Activated CD4-positive, alpha-beta T cell treated with anti-CD3 and anti-CD28 coated beads for 36 hours (primary cell): ENCODE measurements around the gene MAN1C1. TPM values are rescaled to one million over a fixed set of nuclear protein-coding genes. Genes with fewer than 3 reads are reported as not detected.

Source experiments
- ATAC-seq: fragments of 200-7000 bp; cut with Tn5 transposase; one replicate; pipeline ENCODE4 v1.10.0; 2021; ENCODE audit warnings: mild to moderate bottlenecking, moderate library complexity
- CTCF ChIA-PET: fragments of 350-600 bp; sonication (Branson Sonifier 250); formaldehyde crosslinking; loops from one replicate; lab custom pipeline; 2021; ENCODE audit warnings: antibody characterized with exemption; lab: Charles Lee
- POLR2A ChIA-PET: fragments of 350-600 bp; sonication (Branson Sonifier 250); formaldehyde crosslinking; loops from one replicate; lab custom pipeline; 2021; ENCODE audit warnings: antibody characterized with exemption, inconsistent platforms; lab: Charles Lee
- DNase-seq: peaks from one replicate; pipeline ENCODE4 v3.0.0-alpha.2; 2020
- H3K27ac Mint-ChIP-seq: one replicate; pipeline ENCODE4 v1.8.0; 2021; ENCODE audit warnings: mixed read lengths
- H3K27me3 Mint-ChIP-seq: one replicate; pipeline ENCODE4 v1.8.0; 2021; ENCODE audit warnings: mixed read lengths
- H3K36me3 Mint-ChIP-seq: one replicate; pipeline ENCODE4 v1.8.0; 2021; ENCODE audit warnings: low read depth, mixed read lengths
- H3K4me1 Mint-ChIP-seq: one replicate; pipeline ENCODE4 v1.8.0; 2021; ENCODE audit warnings: mixed read lengths
- H3K4me3 Mint-ChIP-seq: one replicate; pipeline ENCODE4 v1.8.0; 2021; ENCODE audit warnings: mild to moderate bottlenecking, moderate library complexity, mixed read lengths
- H3K9me3 Mint-ChIP-seq: one replicate; pipeline ENCODE4 v1.8.0; 2021; ENCODE audit warnings: low read depth, mixed read lengths
- intact Hi-C, 2 experiments: fragments of 100-400 bp; cut with DNase I in 1 of 2; cut with micrococcal nuclease in 1 of 2; formaldehyde crosslinking; loops; one replicate each; pipeline versions ENCODE4 v1.14.2 to v1.15.1; 2022 to 2024; cut with DNase I, micrococcal nuclease
- total RNA-seq, 2 experiments: library from RNA; stranded (reverse); gene quantifications; one replicate each; pipeline ENCODE4 v1.2.3, GENCODE V29; 2021

MAN1C1 gene
- total RNA-seq, 2 experiments from 2014 or later = 10.0 to 10.1 TPM

DNA sequence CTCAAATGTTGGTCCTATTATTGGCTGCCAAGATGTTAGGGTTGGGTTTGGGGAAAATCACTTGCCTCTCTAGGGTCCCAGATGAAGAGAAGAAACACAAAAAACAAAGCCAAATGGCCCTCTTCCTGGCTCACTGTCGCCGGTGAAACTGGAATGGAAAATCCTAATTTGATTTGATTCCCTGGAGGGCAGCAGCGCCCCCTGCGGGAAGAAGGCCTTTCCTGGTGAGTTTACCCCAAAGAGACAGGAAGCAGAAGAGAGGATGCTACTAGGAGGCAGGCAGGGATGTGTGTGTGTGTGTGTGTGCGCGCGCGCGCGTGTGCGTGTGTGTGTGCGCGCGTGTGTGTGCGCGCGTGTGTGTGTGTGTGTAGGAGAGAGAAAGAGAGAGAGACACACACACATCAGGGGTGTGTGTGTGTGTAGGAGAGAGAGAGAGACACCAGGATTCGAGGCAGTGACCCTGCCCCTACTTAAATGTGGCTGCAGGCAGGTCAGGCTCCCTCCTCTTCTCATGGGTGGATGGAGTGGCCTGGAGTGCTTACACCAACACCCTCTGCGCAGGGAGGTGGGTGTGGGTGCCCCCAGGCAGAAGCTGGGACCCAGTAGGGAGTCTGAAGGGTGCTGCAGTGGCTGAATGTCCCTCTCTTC lies 180.3 kb downstream of the MAN1C1 start:
- Mint-ChIP-seq H3K4me3 (peak overlapping the region; percentile 56), H3K4me1 (peaks cover 62% of the 10 kb centered on the region), H3K9me3 (no peaks in the 10 kb centered on the region), H3K27ac (peak overlapping the region; percentile 95), H3K27me3 (no peaks in the 10 kb centered on the region), H3K36me3 (peaks cover 6% of the 10 kb centered on the region)
- CTCF ChIA-PET = interaction anchor here (0.6 to 5.0 kb wide), 13 partner anchors 17 to 321 kb away, joined by 3 to 38 read pairs (median 4); no protein-coding TSS in a partner anchor
- ATAC-seq = peak; percentile 61
- DNase-seq = peak; percentile 93
- POLR2A ChIA-PET = interaction anchor here (0.6 to 0.7 kb wide), 2 partner anchors 177 to 178 kb away, joined by 3 to 4 read pairs; no protein-coding TSS in a partner anchor
- intact Hi-C loops = loop anchor here (1.0 to 5.0 kb wide), 14 partner anchors 22 to 565 kb away; partner anchors contain the start of genes LDLRAP1 (in 1 of the 2), MACO1 (in 1 of the 2) and SYF2 (in 1 of the 2)

DNA sequence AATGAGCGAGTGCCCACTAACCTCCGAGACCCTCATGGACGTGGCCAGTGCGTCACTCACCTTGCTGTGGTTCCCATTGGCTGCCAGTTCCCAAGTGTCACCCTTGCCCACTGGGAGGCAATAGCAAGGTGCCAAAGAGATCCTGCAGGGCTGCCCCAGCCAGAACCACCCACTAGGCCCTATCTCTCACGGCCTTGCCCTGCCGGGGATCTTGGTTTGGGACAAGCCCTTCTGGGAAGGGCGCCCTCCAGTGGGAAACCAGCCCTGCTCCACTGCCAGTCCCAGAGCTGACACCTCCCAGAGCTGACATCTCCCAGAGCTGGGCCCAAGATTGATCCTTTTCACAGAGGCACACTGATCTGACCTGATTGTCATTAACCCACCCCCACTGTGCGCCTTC lies 181.3 kb downstream of the MAN1C1 start:
- no peaks in the 10 kb centered on the region for H3K9me3 Mint-ChIP-seq
- ATAC-seq = no peak
- no peak overlapping the region for H3K27ac Mint-ChIP-seq
- intact Hi-C loops = loop anchor here (2.0 to 5.0 kb wide), 10 partner anchors 67 to 566 kb away; partner anchors contain the start of genes LDLRAP1 (in 1 of the 2), MACO1 (in 1 of the 2) and SYF2 (in 1 of the 2)
- peak; percentile 73 for DNase-seq
- H3K27me3 Mint-ChIP-seq = no peaks in the 10 kb centered on the region
- no peak overlapping the region for H3K4me3 Mint-ChIP-seq
- peaks cover 6% of the 10 kb centered on the region for H3K36me3 Mint-ChIP-seq
- POLR2A ChIA-PET = interaction anchor here (0.6 kb wide), 1 partner anchor 157 kb away, joined by 3 read pairs; no protein-coding TSS in a partner anchor
- H3K4me1 Mint-ChIP-seq = peaks cover 72% of the 10 kb centered on the region
- CTCF ChIA-PET = interaction anchor here (0.6 to 5.0 kb wide), 21 partner anchors 10 to 294 kb away, joined by 3 to 38 read pairs (median 4); no protein-coding TSS in a partner anchor

- no peaks in the 10 kb centered on the region for H3K9me3 Mint-ChIP-seq
- ATAC-seq (no peak), DNase-seq (no peak)
- intact Hi-C loops = loop anchor here (5.0 kb wide), 6 partner anchors 102 to 567 kb away; partner anchors contain the start of genes LDLRAP1 (in 1 of the 2), MACO1 (in 1 of the 2) and SYF2 (in 1 of the 2)
- H3K27ac Mint-ChIP-seq = no peak overlapping the region
- CTCF ChIA-PET = interaction anchor here (0.6 to 5.0 kb wide), 18 partner anchors 12 to 249 kb away, joined by 3 to 38 read pairs (median 4); no protein-coding TSS in a partner anchor
- no peaks in the 10 kb centered on the region for H3K27me3 Mint-ChIP-seq
- H3K4me1 Mint-ChIP-seq = peaks cover 72% of the 10 kb centered on the region
- H3K4me3 Mint-ChIP-seq = peak overlapping the region; percentile 54
- peaks cover 6% of the 10 kb centered on the region for H3K36me3 Mint-ChIP-seq
- POLR2A ChIA-PET = interaction anchor here (0.6 kb wide), 1 partner anchor 158 kb away, joined by 3 read pairs; no protein-coding TSS in a partner anchor
Observed at GRCh38 chr1:25798666-25799351, 182.2 kb downstream of the MAN1C1 start.

DNA sequence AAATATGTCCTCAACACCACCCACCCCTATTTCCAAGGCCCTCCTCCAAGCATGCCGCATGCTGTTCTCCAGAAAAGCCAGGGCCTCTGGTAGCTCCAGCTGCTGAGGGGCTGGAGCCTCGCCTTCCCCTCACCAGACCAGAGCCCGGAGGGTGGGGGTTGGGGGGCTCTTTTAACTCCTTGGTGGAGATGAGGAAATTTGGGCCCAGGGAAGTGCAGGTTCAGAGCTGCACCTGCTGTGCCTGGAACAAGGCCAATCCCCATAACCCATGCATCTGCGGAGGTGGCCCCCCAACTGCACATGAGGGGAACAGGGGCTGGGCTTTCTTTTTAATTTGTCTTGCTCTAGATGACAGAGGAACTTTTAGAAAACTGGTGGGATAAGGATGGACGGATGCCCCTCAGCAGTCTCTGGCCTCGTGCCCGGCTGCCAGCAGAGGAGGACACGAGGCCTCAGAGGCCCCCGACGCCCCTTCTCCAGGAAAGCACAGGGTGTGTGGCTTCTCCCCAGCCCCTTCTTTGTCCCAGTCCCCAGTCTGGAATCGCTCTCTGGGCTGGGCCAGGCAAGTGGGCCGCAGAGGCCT lies 182.9 kb downstream of the MAN1C1 start:
- Mint-ChIP-seq H3K27ac (peak overlapping the region; percentile 59), H3K36me3 (peaks cover 9% of the 10 kb centered on the region), H3K4me1 (peaks cover 72% of the 10 kb centered on the region), H3K4me3 (peak overlapping the region; percentile 54), H3K9me3 (no peaks in the 10 kb centered on the region), H3K27me3 (no peaks in the 10 kb centered on the region)
- intact Hi-C loops = loop anchor here (5.0 kb wide), 6 partner anchors 102 to 567 kb away; partner anchors contain the start of genes LDLRAP1 (in 1 of the 2), MACO1 (in 1 of the 2) and SYF2 (in 1 of the 2)
- ChIA-PET CTCF (interaction anchor here (0.7 to 5.0 kb wide), 5 partner anchors 24 to 250 kb away, joined by 3 to 38 read pairs (median 4); no protein-coding TSS in a partner anchor), POLR2A (interaction anchor here (0.7 kb wide), 1 partner anchor 24 kb away, joined by 3 read pairs; no protein-coding TSS in a partner anchor)
- DNase-seq (no peak), ATAC-seq (no peak)

DNA sequence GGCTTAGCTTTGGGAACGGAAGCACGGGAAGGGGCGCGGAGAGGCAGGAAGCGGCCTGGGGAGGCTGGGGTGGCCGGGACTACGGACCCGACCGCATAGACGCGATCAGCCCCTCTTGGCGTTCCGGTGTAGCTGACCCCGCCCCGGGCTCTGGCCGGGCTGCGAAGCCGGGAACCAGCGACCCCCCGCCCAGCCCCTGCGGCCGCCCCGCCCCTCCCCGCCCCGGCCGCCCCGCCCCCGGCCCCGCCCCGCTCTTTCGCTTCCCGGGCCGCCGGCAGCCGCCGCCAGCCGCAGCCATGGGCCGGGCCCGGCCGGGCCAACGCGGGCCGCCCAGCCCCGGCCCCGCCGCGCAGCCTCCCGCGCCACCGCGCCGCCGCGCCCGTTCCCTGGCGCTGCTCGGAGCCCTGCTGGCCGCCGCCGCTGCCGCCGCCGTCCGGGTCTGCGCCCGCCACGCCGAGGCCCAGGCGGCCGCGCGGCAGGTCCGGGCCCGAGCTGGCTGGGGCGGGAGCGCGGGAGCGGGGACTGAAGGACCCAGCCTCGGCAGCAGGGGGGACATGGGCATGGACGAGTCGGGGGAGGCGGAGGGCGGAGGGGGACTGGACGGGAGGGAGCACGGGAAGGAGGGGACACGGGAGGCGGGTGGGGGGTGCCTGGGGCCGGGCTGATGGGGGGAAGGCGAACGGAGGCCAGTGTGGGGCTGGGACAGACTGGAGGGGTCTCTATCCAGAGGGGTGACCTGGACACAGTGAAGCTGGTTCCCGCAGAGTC lies 183.5 kb downstream of the MAN1C1 start, which contains the start of gene SELENON:
Gene SELENON (plus strand): TSS at position 259 of the 768 bp plus-strand sequence. CDS start 38 bp downstream, at position 297.
- ChIA-PET CTCF (interaction anchor here (0.7 to 5.0 kb wide), 7 partner anchors 13 to 251 kb away, joined by 3 to 38 read pairs (median 4); no protein-coding TSS in a partner anchor), POLR2A (interaction anchor here (0.7 kb wide), 1 partner anchor 25 kb away, joined by 3 read pairs; no protein-coding TSS in a partner anchor)
- intact Hi-C loops = loop anchor here (5.0 kb wide), 7 partner anchors 33 to 568 kb away; partner anchors contain the start of genes LDLRAP1 (in 1 of the 2), MACO1 (in 1 of the 2) and SYF2 (in 1 of the 2)
- Mint-ChIP-seq H3K4me1 (peaks cover 74% of the 10 kb centered on the region), H3K27me3 (no peaks in the 10 kb centered on the region), H3K4me3 (peak within 1 kb of the TSS; percentile 78), H3K9me3 (no peaks in the 10 kb centered on the region), H3K36me3 (peaks cover 10% of the 10 kb centered on the region), H3K27ac (peak within 1 kb of the TSS; percentile 59)
- ATAC-seq (peak; percentile 6), DNase-seq (peak; percentile 45)

DNA sequence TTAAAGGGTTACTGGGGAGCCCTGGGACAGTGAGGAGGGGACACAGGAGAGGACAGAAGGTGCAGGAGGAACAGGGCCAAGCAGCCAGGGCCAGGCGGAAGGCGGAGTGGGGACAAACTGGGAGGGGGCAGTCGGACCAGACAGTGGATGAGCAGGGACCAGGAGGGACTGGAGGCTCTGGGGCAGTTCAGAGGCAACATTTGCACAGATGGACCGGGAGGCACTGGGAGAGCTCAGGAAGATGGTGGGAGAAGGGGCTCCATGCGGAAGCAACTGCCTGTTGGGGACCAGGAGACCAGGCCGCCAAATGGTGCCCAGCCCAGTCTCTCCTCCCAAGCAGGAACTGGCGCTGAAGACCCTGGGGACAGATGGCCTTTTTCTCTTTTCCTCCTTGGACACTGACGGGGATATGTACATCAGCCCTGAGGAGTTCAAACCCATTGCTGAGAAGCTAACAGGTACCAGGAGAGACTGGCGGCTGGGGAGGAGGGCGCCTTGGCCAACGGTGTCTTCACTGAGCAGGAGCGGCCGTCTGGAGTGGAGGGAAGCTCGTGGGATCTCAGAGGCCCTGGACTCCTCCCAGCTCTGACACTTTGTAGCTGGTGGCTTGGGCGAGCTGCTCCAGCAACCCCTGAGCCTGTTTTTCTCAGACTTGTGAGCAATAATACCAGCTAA lies 184.2 kb downstream of the MAN1C1 start:
- Mint-ChIP-seq H3K36me3 (peaks cover 15% of the 10 kb centered on the region), H3K9me3 (no peaks in the 10 kb centered on the region), H3K27me3 (no peaks in the 10 kb centered on the region), H3K4me3 (peak overlapping the region; percentile 78), H3K4me1 (peaks cover 72% of the 10 kb centered on the region), H3K27ac (peak overlapping the region; percentile 49)
- intact Hi-C loops = loop anchor here in 1 of 2 experiments (5.0 kb wide), 1 partner anchor 34 kb away; no protein-coding TSS in a partner anchor
- ChIA-PET POLR2A (interaction anchor here (0.6 to 0.7 kb wide), 2 partner anchors 62 to 312 kb away, joined by 3 to 4 read pairs; no protein-coding TSS in a partner anchor), CTCF (interaction anchor here (0.6 to 1.4 kb wide), 9 partner anchors 10 to 333 kb away, joined by 3 to 8 read pairs (median 3); no protein-coding TSS in a partner anchor)
- DNase-seq (no peak), ATAC-seq (no peak)

- H3K4me1 Mint-ChIP-seq = peaks cover 52% of the 10 kb centered on the region
- DNase-seq (no peak), ATAC-seq (no peak)
- ChIA-PET CTCF (interaction anchor here (0.9 to 1.9 kb wide), 9 partner anchors 12 to 195 kb away, joined by 3 to 5 read pairs (median 3); partner anchors contain the start of gene PAFAH2), POLR2A (interaction anchor here (0.5 kb wide), 1 partner anchor 220 kb away, joined by 3 read pairs; no protein-coding TSS in a partner anchor)
- H3K9me3 Mint-ChIP-seq = no peaks in the 10 kb centered on the region
- H3K27me3 Mint-ChIP-seq = no peaks in the 10 kb centered on the region
- peak overlapping the region; percentile 2 for H3K27ac Mint-ChIP-seq
- peak overlapping the region; percentile 11 for H3K4me3 Mint-ChIP-seq
- intact Hi-C loops = loop anchor here in 1 of 2 experiments (5.0 kb wide), 1 partner anchor 36 kb away; no protein-coding TSS in a partner anchor
- peaks cover 19% of the 10 kb centered on the region for H3K36me3 Mint-ChIP-seq
Observed at GRCh38 chr1:25802915-25803314, 186.3 kb downstream of the MAN1C1 start.

GRCh38 chr1:25803368-25803767 lies 186.8 kb downstream of the MAN1C1 start:
- Mint-ChIP-seq H3K4me1 (peaks cover 49% of the 10 kb centered on the region), H3K27me3 (no peaks in the 10 kb centered on the region), H3K36me3 (peaks cover 19% of the 10 kb centered on the region), H3K9me3 (no peaks in the 10 kb centered on the region), H3K27ac (no peak overlapping the region), H3K4me3 (no peak overlapping the region)
- ChIA-PET POLR2A (no interaction called here), CTCF (interaction anchor here (1.0 to 1.9 kb wide), 5 partner anchors 15 to 194 kb away, joined by 3 to 5 read pairs (median 3); partner anchors contain the start of gene PAFAH2)
- intact Hi-C loops = loop anchor here in 1 of 2 experiments (5.0 kb wide), 1 partner anchor 36 kb away; no protein-coding TSS in a partner anchor
- ATAC-seq = no peak
- DNase-seq = no peak
